A172 (cell line): ENCODE data around the gene CBX2. TPM values are rescaled to one million over a fixed set of nuclear protein-coding genes. Genes with fewer than 3 reads are reported as not detected.
A peak's percentile ranks its signal among the peaks of the same experiment; 100 is the strongest.

Experiments used
- DNase-seq: peaks from one replicate; pipeline ENCODE4 v3.0.0-alpha.2; 2015; ENCODE audit warnings: low spot score
- total RNA-seq: library from RNA; depleted of rRNA; stranded (reverse); fragments of >200 nt; shearing (Covaris generic); gene quantifications from 2 replicates; pipeline ENCODE4 v1.2.3, GENCODE V29; 2014

The CBX2 gene
- total RNA-seq, 1 experiment from 2014 or later = 24.7 TPM

GRCh38 chr17:79786930-79787643 is 9.1 kb downstream of the CBX2 start:
- no peak for DNase-seq

- no peak for DNase-seq
Observed at GRCh38 chr17:79788455-79788854, 10.5 kb downstream of the CBX2 start.

GRCh38 chr17:79788989-79789942 is 11.3 kb downstream of the CBX2 start:
- no peak for DNase-seq

- DNase-seq = no peak
Observed at GRCh38 chr17:79789943-79790804, 12.2 kb downstream of the CBX2 start.

- no peak for DNase-seq
Observed at GRCh38 chr17:79790805-79791734, 13.1 kb downstream of the CBX2 start.

- DNase-seq = no peak
Observed at GRCh38 chr17:79791735-79792161, 13.8 kb downstream of the CBX2 start.

- DNase-seq = no peak
Observed at GRCh38 chr17:79792341-79792871, 14.5 kb downstream of the CBX2 start.

- DNase-seq = peak; percentile 21
Observed at GRCh38 chr17:79792984-79793923, 15.3 kb downstream of the CBX2 start.

GRCh38 chr17:79793924-79794304 is 16.0 kb downstream of the CBX2 start:
- DNase-seq = no peak

- no peak for DNase-seq
Observed at GRCh38 chr17:79794659-79795511, 16.9 kb downstream of the CBX2 start.

GRCh38 chr17:79795795-79796443 is 18.0 kb downstream of the CBX2 start:
- no peak for DNase-seq

- DNase-seq = peak; percentile 7
Observed at GRCh38 chr17:79796444-79796762, 18.5 kb downstream of the CBX2 start.

- DNase-seq = peak; percentile 98
Observed at GRCh38 chr17:79796763-79797491, 19.0 kb downstream of the CBX2 start, which contains the start of gene CBX8. TSS of gene CBX8 (minus strand) at chr17:79797077. CDS start at chr17:79796998, 79 bp downstream.

- DNase-seq = no peak
Observed at GRCh38 chr17:79797492-79798298, 19.7 kb downstream of the CBX2 start.

GRCh38 chr17:79798299-79799173 is 20.6 kb downstream of the CBX2 start:
- no peak for DNase-seq
